Germinal center (tissue), 1 donor: ENCODE measurements around the gene S100A3.
"Not testable (repeated sequence)": the region's sequence is repeated elsewhere in the genome, so short reads cannot be mapped to it uniquely, and the experiment has no call there.

Experiments
- DNase-seq: peaks from one replicate; pipeline ENCODE4 v3.0.0; 2012; ENCODE audit warnings: mixed read lengths, low spot score

The S100A3 gene

GRCh38 chr1:153548722-153549688 is at the start of gene S100A3:
S100A3 (minus strand) TSS chr1:153549258; CDS start chr1:153548485, 773 bp downstream.
- no peak for DNase-seq

- peak; percentile 91 for DNase-seq
These were observed 49.5 kb upstream of the S100A3 start for GRCh38 chr1:153598309-153599172.

- DNase-seq, result no peak
These were observed 48.1 kb upstream of the S100A3 start for GRCh38 chr1:153597206-153597605.

GRCh38 chr1:153592748-153593147 is 43.7 kb upstream of the S100A3 start:
- DNase-seq, result no peak

- DNase-seq, result no peak
These were observed 39.4 kb upstream of the S100A3 start for GRCh38 chr1:153588482-153588881.

- DNase-seq, result not testable (repeated sequence)
These were observed 39.0 kb upstream of the S100A3 start for GRCh38 chr1:153588033-153588432.

GRCh38 chr1:153587314-153587713 is 38.3 kb upstream of the S100A3 start:
- no peak for DNase-seq

- no peak for DNase-seq
These were observed 37.3 kb upstream of the S100A3 start for GRCh38 chr1:153586347-153586746.

GRCh38 chr1:153585006-153585405 is 35.9 kb upstream of the S100A3 start:
- no peak for DNase-seq

GRCh38 chr1:153583976-153584375 is 34.9 kb upstream of the S100A3 start:
- no peak for DNase-seq

GRCh38 chr1:153583514-153583913 is 34.5 kb upstream of the S100A3 start:
- not testable (repeated sequence) for DNase-seq

- not testable (repeated sequence) for DNase-seq
These were observed 33.8 kb upstream of the S100A3 start for GRCh38 chr1:153582836-153583235.

GRCh38 chr1:153578936-153579335 is 29.9 kb upstream of the S100A3 start:
- no peak for DNase-seq

- no peak for DNase-seq
These were observed 29.4 kb upstream of the S100A3 start for GRCh38 chr1:153578490-153578889.

- no peak for DNase-seq
These were observed 28.6 kb upstream of the S100A3 start for GRCh38 chr1:153577624-153578051.

- no peak for DNase-seq
These were observed 28.1 kb upstream of the S100A3 start for GRCh38 chr1:153577138-153577537.

- DNase-seq, result not testable (repeated sequence)
These were observed 26.4 kb upstream of the S100A3 start for GRCh38 chr1:153575497-153575896.

- not testable (repeated sequence) for DNase-seq
These were observed 26.0 kb upstream of the S100A3 start for GRCh38 chr1:153575081-153575491.

GRCh38 chr1:153573351-153573750 is 24.3 kb upstream of the S100A3 start:
- no peak for DNase-seq

GRCh38 chr1:153572569-153573015 is 23.5 kb upstream of the S100A3 start:
- peak; percentile 58 for DNase-seq

- DNase-seq, result no peak
These were observed 22.6 kb upstream of the S100A3 start for GRCh38 chr1:153571706-153572105.

GRCh38 chr1:153570874-153571273 is 21.8 kb upstream of the S100A3 start:
- no peak for DNase-seq
